AG10803 (cell line): Measurements from ENCODE around the gene SDSL.

ENCODE experiments used
- DNase-seq: peaks from one replicate; pipeline ENCODE4 v3.0.0; 2010; ENCODE audit warnings: low read depth
- H3K4me3 ChIP-seq: 2 replicates; pipeline ENCODE4 v1.5.1; 2011; ENCODE audit warnings: mild to moderate bottlenecking, low read length, control low read depth
- CTCF ChIP-seq: conservative IDR thresholded peaks from 2 replicates; pipeline ENCODE4 v1.5.1; 2011; ENCODE audit warnings: mild to moderate bottlenecking, low read length, control low read depth, inconsistent platforms

SDSL gene

DNA sequence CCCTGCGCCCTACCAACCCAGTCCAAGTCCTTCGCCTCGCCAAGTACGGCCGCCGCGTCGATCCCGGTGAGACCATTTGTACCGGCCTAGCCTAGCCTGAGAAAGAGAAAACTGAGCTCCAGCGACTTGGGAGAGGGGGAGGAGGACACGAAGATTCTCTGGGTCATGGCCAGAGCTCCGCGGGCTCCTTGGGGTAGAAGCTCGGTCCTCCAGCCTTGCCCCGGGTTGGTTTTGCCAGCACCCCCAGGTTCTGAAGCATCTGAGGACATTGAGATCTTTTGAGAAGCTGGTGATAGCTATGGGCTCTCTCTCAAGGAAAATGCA, 42.2 kb downstream of the SDSL start:
- no peak for DNase-seq
- H3K4me3 ChIP-seq = no peak overlapping the region
- TF ChIP-seq CTCF = no peak

GRCh38 chr12:113464852-113465719, 42.9 kb downstream of the SDSL start:
- no peak overlapping the region for H3K4me3 ChIP-seq
- no peak for DNase-seq

DNA sequence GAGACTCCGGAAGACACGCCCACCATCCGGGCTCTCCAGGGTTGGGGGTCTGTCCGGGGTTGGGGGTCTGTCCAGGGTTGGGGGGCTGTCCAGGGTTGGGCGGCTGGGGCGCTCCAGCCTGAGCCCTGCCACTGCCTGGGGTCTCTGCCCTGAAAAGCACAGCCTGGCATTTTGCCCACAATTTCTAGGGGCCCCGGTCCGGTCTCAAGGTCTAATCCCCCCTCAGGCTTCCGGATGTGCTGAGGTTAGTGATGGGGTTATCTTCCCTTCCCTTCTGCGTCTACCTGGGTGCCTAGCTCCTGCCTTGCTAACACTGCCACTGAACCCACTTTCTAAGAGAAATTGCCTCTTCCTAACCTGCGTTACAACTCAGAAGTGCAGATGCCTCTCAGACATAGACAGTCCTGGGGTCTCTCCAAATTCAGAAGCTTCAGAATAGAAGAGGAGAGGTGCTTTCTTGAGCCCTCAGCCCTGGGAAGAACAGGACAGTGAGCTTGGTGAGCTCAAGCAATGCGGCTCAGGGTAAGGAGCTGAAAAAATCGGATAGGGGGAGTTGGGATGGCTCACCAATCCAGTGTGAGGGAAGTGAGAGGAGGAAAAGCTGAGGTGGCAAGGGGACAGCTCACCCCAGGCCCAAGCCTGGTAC, 43.8 kb downstream of the SDSL start:
- DNase-seq = no peak
- no peak for TF ChIP-seq CTCF
- H3K4me3 ChIP-seq = no peak overlapping the region

More at GRCh38 chr12:113464852-113465719, 42.9 kb downstream of the SDSL start:
- no peak for TF ChIP-seq CTCF

DNA sequence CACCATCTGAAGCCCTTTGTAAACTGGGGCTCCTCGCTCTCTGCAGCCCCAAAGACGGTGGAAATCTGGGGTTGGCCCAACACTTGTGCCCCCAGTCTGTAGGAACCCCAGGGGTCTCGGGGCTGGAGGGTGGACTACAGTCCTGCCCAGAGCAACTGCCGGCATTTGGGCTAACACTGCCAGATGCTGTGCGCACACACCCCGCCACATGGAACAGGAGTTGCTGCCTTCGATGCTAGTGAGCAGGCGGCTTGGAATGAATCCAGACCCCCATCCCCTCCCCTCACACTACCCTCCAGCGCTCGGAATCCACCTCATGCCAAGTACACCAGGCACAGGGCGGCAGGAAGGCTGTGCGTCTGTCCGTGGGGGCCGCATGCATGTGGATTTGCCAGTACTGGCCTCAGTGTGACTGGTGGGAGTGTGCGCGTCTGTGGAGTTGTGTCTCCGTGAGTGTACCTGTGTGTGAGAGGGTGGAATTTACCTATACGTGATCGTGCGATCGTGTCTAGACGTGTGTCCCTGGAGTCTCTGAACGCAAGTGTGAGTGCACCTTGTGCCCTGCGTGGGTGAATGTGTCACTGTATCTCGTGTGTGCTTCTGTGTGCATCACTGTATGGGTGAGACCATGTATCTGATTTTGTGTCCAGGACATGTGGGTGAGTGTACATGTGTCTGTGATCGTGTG, 44.4 kb downstream of the SDSL start:
- no peak for DNase-seq
- no peak overlapping the region for H3K4me3 ChIP-seq
- TF ChIP-seq CTCF = no peak

- DNase-seq = no peak
These were observed 44.9 kb downstream of the SDSL start for GRCh38 chr12:113467142-113467501.

More at GRCh38 chr12:113467142-113467501, 44.9 kb downstream of the SDSL start:
- TF ChIP-seq CTCF = no peak
- H3K4me3 ChIP-seq = peak overlapping the region; percentile 53
